GM18909 (cell line): Measurements from ENCODE around the gene PGF.
"Not testable (repeated sequence)": the region's sequence is repeated elsewhere in the genome, so short reads cannot be mapped to it uniquely, and the experiment has no call there.

Experiments
- ATAC-seq: cut with Tn5 transposase; IDR thresholded peaks from one replicate; pipeline ENCODE4 v1.9.1; 2021; ENCODE audit warnings: mild to moderate bottlenecking; ENCODE audit not compliant: unreplicated experiment, poor library complexity

The PGF gene

DNA sequence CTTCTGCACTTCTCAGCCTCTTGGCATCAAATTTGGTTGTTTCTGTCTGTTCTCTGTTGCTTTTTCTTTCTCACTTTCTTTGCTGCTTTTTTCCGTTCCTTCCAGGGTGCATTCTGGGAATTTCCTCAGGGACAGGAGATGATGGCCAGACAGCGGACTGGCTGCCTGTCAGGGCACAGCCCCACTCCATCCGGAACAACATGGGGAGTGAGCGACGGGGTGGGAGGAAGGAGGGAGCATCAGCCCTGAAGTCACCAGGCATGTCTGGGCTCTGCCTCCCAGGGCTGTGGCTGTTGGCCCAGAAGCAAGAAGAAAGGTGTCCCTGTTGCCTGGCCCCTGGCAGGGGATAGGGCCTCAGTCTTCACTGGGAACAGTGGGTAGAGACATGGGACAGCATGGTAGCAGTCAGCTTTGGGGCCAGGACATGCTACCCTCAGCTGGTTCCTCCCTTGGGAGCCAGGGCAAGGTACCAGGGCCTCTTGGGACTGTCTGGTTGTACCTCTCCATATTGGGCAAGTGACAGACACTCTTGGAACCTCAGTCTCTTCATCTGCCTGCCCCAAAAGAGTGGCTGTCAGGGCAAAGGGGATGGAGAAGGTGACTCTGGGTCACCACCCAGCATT is 8.6 kb downstream of the PGF start:
- ATAC-seq = no peak

DNA sequence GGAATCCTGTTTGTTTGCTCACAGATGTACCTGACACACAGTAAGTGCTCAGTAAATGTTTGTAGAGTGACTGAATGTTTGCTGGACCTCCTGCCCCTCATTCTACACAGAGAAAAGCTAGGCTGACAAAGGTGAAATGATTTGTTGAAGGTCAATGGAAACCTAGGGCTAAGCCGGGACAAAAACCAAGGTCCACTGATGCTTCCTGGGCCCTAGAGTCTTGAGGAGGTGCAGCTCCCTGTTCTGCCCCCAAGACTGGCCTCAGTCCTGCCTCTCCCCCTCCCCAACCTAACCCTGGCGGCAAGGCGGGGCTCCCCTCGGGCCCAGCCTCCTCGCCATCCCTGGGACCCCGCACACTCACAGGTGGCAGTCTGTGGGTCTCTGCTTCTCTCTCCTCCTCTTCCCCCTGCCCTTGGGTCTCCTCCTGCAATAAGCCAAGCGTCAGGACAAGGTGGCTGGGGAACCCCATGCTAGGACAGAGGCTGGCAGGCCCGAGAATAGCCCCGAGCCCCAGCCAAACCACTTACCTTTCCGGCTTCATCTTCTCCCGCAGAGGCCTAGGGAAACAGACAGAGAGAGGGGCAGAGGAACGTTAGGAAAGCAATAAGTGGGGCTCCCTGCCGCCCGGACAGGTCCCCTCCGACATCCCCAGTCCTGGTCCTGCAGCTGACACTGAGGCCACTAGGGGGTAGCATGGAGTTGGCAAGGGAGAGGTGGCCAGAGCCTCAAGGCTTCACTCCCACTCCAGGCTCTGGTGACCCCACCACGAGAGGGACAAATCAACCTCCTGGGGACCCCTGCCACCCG is 9.3 kb downstream of the PGF start:
- no peak for ATAC-seq

DNA sequence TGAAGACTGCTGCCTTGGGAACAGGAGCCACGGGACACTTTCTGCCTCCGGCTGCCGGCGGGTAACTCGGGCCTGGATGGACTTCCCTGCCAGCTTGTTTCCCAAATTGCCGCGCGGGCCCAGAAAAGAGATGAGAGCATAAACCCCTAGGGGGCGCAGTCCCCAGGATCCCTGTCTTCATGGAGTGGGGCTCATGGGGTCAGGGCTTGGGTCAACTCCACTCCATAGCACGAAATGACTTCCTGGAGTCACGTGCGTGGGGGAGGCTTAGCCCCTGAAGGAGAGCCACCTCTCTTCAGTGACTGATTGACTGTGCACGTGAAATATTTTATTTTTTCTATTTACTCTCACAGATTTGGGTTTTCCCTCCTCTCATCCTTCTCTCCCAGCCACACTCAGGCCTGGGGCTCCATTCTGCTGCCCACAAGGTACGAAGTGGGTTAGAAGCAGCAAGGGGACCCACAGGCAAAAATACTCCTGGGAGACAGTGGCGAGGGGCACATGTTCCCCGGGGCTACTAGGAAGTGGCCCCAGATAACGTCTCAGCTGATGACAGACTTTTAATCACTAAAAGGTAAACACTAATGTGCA is 10.0 kb downstream of the PGF start:
- no peak for ATAC-seq

DNA sequence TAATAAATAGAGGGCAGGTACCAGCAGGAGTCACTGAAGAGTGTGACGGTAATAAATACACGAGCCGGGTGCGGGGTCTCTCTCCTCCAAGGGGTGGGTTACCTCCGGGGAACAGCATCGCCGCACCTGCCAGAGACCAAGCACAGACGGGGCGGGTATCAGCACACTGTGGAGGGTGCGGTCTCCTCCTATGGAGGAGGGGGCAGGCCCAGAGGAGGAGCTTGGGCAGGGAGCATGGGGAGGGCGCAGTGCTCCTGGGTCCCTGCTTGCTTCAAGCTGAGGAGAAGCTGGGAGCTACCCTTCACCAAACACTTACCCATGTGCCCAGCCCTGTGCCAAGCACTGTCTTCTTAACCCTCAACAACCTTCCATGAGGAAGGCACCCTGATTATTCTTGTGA is 12.8 kb downstream of the PGF start:
- ATAC-seq = no peak

DNA sequence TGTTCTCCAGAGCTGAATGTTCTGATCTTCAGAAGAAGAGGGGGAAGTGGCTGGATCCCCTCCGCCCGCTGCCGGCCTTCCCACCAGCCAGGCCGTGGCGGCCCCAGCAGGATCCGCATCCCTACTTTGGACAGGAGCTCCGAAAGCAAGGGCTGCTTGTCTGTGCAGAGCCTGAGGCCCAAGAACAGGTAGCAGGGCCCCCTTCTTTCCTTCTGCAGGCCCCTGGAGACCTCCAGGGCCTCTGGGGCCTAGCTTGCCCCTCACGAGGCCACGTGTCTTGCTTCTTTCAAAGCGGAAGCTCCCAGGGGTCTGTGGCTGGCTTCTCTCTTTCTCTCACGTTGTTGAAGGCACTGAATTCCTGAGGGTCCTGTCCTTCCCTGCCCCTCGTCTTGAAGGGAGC is 13.2 kb downstream of the PGF start:
- no peak for ATAC-seq

DNA sequence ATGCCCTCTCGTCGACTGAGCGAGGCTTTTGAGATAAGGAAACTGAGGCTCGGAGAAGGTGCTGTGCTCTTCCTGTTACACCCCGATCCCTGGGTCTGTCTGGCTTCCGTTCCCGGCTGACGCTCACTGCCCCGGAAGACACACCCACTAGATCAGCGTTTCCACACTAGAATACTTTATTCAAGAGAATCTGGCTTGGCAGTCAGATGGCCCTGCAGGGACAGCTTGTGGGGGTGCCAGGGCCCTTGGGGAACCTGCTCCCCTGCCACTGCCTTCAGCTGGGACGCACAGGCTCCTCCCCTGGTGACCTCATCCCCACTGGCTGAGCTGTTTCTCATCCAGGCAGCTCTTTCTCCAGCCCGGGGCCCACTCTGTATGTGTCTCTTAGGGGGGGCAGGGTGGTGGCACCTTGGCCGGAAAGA is 13.7 kb downstream of the PGF start:
- peak; percentile 65 for ATAC-seq

DNA sequence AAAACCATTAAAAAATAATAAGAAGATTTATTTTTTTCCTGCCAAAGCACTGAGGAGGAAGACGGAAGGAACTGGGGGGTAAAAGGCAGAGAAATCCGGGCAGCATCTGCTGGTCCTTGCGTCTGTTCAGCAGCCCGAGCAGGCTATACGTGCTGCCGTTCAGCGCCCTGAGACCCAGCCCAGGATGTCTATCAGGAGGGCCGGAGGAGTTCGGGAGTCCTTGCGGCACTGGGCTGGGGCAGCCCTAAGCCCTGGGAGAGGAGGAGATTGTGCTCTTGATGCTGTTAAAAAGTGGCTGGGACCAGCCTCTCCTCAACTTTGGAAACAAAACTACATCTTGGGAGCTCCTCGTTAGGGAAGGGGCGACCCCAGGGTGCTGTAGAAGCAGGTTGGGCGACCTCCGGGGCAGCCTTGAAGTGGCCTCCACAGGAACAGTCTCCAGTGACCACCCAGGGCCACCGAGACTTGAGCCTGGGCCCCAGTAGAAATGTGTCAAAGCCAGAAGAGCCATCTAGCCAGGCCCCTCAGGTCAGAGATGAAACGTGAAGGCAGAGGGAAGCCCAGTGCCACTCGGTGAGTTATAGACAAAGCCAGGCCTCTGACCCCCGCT is 14.3 kb downstream of the PGF start:
- no peak for ATAC-seq

DNA sequence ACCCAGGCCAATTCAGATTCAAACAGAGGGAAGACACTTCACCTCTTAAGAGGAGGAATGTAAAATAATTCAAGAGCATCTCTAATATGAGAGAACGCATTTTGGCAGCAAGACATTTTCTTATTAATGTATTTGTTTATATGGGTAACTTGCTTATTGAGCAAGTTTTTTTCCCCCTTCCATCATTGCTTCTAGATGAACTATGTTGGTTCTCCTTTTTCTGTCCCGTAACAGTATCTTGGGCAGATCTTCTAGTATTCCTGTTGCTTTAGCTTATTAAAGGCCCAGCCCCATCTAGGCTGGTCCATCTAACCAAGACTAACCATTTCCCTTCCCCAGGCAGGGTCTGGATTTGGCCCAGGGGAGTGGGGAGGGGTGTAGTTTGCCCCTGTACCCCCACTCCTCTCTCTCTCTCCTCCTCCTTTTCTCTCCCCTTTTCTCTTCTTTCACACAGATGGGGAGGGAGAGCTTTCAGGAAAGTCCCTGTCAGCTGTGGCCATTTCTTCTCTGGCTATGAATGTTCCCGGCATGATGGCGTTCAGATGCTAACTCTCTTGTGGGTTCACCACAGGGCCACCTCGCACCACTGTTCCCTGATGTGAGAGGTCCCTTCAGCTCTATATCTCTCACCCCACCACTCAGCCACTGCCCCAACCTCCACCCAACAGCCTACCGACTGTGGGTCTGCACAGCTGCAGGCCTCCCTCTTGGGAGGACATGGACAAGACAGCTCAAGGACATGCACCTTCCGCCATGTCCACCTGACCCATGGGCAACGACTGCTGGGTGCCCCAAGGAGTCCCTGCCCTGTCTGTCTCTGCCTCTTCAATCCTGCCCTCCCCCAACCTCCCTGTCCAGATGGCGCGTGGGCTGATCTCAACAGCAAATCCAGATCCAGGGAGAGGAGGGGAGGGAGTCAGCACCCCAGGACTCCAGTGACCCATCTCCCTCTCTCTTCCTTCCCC is 16.6 kb downstream of the PGF start:
- no peak for ATAC-seq

DNA sequence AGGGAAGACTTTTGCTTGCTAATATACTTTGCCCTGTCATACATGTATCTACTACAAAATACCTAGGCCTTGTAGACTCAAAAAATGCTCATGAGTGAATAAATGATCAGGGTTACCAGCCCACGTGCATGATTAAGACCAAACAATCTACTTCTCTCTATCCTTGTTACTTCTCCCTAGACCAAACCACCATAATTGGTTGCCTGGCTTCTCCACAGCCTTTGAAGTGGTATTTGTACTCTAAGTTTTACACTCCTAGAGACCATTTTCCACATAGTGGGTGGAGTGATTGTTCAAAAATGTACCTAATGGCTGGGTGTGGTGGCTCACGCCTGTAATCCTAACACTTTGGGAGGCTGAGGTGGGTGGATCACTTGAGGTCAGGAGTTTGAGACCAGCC is 18.2 kb downstream of the PGF start:
- no peak for ATAC-seq

DNA sequence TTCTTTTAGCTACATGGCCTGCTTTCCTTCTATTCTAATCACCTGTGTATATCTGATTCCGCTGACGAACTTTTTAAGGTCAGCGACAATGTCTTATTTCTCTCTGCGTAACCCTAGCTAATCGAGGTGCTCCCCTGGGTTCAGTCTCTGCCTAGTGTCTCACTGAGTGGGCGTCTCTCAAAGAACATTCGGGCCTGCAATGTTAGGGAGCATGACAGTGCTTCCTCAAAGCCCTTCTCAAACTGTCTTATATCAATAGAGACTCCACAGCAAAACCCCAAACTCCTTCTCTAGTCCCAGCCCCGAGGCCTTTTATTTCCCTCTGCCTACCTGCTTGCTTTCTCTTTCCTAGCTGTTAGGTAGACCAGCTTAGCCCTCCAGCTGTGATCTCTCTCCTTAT is 18.7 kb downstream of the PGF start:
- ATAC-seq = no peak

DNA sequence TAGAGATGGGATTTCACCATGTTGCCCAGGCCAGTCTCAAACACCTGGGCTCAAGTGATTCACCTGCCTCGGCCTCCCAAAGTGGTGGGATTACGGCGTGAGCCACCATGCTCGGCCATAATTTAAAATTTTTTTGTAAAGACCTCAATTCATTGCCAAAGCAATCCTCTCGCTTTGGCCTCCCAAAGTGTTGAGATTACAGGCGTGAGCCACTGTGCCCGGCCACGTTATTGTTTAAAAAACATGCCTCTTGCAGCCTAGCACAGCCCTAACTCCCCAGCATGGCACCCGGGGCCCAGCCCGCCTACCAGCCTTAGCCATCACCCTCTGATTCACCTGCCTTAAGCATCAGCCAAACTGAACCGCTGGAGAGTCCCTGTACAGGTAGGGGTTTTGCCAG is 19.2 kb downstream of the PGF start:
- ATAC-seq = no peak

DNA sequence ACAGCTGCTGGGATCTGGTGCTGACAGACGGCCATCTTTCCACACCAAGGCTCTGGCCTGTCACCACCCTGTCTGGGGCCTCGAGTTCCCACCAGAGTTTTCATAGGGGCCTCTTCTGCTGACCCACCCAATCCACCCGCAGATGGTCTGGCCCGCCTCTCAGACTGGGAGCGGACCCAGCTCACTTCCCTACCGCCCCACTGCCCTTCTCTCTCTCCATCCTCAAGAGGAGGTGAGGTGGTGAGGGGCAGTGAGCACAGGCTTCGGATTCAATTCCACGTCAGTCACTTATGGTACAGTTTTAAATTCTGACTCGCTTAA is 20.1 kb downstream of the PGF start:
- no peak for ATAC-seq

DNA sequence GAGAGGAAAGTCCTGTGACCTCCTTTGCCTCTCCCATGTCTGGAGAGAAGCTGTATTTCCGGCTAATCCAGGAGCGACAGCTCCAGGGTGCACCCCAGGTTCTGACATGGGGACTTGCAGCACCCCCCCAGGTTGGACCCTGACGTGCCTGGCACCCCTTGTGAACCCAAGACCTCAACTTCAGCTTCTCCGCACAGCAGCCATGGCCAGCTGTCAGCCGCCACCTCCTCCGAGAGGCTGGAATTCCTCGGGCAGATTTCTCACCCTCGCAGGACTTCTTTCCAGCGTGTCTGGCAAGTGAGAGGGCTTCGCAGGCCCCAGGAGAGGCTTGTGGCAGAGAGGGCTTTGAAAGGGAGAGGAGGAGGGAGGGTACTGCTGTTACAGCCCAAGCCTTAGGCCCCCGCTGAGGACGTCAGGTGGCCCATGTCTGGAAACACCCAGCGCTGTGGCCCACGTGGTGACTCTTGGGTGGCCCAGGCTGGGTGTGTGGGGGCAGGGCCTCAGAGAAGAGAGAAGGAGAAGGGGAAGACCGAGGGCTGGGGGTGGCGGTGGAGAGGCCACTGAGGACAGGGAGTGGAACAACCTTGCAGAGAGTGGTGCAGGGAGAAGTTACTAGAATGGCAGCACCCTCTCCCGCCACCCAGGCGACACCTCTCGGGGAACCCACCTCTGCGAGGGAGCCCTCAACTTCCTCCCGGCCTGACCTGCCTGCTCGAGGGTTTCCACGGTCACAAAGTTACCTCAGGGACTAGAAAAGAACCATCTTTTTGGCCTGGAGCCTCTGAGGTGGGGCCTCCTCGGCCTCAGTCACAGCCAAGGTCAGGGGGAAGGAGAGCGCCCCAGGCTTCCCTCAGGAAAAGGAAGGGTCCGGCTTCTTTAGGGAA is 20.7 kb downstream of the PGF start:
- no peak for ATAC-seq

DNA sequence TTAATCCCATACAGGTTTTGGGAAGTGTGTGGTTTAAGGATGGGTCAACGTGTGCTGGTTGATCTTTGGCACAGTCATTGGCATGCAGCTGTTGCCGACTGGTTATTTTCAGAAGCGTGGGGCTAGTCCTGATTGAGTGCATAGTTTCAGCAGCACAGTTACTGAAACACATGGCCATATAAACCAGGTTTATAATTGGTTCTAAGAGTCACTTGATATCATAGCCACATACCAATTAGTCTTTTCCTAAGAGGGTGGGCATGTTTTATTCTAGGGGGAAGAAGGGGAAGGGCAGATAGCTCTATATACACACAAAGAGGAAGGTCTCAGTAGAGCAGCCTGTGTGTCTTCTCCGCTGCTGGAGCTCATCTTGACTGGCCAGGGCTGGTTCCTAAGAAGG is 21.4 kb downstream of the PGF start:
- ATAC-seq = no peak

DNA sequence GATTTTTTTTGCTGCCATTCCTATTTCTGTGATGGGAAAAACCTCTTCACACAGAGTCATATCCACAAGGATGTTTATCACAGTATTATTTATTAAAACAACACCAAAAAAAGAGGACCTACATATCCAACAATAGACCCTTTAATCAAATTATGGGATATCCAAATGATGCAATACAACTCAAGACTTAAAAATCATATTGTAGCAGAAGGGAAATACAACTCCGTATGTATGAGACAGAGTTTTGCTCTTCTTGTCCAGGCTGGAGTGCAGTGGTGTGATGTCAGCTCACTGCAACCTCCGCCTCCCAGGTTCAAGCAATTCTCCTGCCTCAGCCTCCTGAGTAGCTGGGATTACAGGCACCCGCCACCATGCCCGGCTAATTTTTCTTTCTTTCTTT is 22.5 kb downstream of the PGF start:
- not testable (repeated sequence) for ATAC-seq

DNA sequence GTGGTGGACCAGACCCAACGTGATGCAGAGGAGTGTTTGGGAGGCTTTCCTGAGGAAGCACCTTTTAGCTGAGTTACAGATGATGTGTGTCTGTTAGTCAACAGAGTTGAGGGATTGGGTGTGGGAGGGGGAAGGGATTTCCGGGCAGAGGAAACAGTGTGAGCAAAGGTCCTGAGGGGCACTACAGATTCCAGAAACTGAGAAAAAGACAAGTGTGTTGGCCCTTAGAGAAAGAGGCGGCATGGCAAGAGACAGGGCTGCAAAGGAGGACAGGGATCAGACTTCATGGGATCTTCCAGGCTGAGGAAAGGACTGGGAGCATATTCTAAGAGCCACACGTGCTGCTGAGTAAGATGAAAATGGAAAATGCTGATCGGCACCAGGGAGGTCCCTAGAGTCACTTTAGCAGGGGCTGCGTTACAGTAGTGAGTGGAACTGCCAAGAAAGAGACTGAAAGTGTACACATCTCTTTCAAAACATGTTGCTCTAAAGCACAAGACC is 22.9 kb downstream of the PGF start:
- no peak for ATAC-seq

DNA sequence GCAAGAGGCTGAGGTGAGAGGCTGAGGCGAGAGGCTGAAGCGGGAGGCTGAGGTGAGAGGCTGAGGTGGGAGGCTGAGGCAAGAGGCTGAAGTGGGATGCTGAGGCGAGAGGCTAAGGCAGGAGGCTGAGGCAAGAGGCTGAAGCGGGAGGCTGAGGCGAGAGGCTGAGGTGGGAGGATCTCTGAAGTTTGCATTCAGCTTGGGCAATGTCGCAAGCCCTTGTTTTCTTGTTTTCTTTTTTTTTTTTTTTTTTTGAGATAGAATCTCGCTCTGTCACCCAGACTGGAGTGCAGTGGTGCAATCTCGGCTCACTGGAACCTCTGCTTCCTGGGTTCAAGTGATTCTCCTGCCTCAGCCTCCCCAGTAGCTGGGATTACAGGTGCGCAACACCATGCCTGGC is 23.7 kb downstream of the PGF start:
- ATAC-seq = not testable (repeated sequence)

DNA sequence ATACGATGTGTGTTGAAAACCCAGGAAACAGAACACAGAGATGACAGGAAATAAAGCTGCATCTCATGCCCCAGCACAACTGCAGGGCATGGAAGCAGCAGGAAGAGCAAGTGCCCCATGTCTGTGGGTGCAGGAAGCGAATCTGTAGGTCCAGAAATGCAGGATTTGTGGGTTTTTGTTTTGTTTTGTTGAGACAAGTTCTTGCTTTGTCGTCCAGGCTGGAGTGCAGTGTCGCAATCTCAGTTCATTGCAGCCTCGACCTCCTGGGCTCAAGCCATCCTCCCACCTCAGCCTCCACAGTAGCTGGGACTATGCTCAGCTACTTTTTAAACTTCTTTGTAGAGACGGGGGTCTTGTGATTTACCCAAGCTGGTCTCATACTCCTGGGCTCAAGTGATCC is 26.2 kb downstream of the PGF start:
- ATAC-seq = no peak

DNA sequence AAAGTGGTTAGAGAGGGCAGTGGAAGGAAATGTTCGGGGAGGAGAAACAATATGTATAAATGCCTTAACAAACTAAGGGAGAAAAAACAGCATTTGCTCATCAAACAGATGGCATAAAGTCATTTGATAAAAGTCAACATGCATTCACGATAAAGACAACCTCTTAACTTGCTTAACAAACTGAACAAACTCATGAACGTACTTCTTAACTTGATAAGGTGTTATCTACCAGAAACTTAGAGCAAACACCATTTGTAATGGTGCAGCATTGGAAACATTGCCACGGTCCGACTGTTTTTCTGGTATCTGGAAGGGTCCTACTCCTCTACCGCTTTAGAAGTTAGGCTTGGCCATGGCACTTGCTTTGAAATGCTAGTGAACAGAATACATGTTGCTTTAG is 28.2 kb downstream of the PGF start:
- no peak for ATAC-seq
